ENCODE results near the gene CLK3. TPM values are rescaled to one million over a fixed set of nuclear protein-coding genes. Genes with fewer than 3 reads are reported as not detected.

CLK3 gene
- total RNA-seq, 4 donors from 2014 or later, result 96.7 to 230 (median 117) TPM

DNA sequence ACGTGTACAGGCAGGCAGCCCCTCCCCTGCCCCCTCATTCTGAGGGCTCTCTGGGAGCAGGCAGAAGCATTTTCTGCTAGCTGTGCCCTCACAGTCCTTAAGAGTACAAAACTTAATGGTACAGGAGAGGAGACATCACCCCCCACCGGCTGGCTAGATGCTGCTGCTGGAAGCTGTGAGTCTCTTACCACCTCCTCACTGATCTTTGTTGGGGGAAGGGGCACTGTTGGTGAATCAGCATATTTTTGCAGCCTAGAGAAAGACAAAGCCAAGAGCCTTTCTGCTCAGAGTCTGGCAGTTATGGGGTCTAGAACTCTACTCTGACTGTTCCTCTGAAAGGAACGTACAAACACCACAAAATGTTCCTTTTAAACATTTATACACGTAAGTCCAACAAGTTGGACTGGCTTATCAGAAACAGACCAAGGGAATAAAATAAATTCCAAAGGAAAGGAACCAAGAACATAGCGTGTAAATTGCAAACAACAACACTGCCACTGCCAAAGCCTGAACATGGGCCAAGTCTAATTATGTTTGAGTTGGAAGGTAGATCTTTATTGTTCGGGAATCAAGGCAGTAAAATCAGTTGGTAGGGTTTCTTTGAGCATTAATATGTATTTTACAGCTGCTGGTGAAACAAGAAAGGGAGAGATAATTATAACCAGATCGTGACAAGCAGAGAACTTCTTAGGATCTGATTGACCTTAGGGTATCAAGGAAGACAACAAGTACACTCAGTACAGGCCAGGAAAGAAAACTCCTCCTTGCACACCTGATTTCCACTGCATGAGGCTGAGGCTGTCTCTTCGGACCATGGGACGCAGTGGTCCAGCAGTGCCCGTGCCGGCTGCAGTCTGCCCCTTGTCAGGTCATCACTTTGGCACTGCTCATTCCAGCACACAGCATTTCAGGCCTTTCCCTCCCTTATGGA, 27.4 kb downstream of the CLK3 start:
- 25 to 26% methylated on average over 11 of the region's 11 CpGs for WGBS, 2 donors
- no peak overlapping the region for H3K4me3 ChIP-seq (ENCODE audit: low read depth, poor library complexity, severe bottlenecking)
- peak in 1 of 2 donors; percentile 58 for DNase-seq (ENCODE audit: low spot score in 2 of 2)
- intact Hi-C loops (cut with DNase I; ENCODE audit: low total_unique reads), result no loop called here
- no peak for TF ChIP-seq POLR2A (IDR thresholded peaks at IDR 0.05)
- TF ChIP-seq, protein P1, sequence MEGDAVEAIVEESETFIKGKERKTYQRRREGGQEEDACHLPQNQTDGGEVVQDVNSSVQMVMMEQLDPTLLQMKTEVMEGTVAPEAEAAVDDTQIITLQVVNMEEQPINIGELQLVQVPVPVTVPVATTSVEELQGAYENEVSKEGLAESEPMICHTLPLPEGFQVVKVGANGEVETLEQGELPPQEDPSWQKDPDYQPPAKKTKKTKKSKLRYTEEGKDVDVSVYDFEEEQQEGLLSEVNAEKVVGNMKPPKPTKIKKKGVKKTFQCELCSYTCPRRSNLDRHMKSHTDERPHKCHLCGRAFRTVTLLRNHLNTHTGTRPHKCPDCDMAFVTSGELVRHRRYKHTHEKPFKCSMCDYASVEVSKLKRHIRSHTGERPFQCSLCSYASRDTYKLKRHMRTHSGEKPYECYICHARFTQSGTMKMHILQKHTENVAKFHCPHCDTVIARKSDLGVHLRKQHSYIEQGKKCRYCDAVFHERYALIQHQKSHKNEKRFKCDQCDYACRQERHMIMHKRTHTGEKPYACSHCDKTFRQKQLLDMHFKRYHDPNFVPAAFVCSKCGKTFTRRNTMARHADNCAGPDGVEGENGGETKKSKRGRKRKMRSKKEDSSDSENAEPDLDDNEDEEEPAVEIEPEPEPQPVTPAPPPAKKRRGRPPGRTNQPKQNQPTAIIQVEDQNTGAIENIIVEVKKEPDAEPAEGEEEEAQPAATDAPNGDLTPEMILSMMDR (IDR thresholded peaks at IDR 0.05), result no peak

DNA sequence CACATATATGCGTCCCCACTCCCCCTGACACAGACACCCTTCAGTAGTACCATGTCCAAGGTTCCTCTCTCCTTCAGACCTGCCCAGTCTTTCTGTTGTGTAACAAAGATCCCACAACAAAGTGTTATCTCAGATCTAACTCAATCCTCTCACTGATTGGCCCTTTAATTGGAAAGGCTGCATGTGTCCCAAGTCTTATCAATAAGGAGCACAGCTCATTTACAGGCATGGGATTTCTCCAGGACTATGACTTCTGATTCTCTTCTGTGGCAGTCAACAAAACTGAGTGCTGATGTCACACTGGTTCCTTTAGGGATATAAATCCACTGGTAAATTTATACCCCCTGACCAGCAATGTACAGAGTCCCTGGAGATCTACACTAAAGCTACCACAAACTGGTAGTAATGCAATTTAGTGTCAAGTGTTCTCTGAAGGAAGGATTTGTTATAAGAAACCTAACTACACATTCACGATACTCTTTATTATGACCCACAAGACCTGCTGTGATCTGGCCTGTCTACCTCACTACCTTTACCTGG, 28.1 kb downstream of the CLK3 start:
- no peak overlapping the region for H3K4me3 ChIP-seq (ENCODE audit: low read depth, poor library complexity, severe bottlenecking)
- intact Hi-C loops (cut with DNase I; ENCODE audit: low total_unique reads), result no loop called here
- WGBS, 2 donors, result 79 to 89% methylated on average over 2 of the region's 2 CpGs
- no peak for DNase-seq (ENCODE audit: low spot score in 2 of 2)
- TF ChIP-seq, protein P1 (IDR thresholded peaks at IDR 0.05), result no peak
- TF ChIP-seq POLR2A (IDR thresholded peaks at IDR 0.05), result no peak

DNA sequence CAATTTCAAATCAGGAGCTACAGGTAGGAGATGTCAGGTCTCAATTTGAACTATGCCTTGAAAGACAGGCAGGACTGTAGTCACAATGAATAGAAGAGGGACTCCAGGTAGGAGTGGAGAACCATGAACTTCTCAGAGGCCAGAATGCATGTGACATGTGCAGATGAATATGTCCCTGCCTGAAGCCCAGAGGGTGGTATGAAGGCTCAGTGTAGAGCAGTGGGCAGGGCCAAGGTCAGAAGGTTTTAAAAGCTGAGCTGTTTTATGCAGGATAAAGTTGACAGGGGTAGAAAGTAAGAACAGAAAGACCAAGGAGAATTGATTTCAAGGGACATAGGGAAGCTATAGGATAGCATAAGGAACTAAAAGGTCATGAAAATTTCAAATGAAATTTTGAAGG, 30.8 kb downstream of the CLK3 start:
- peak in 1 of 2 donors; percentile 25 for DNase-seq (ENCODE audit: low spot score in 2 of 2)
- TF ChIP-seq, protein P1 (IDR thresholded peaks at IDR 0.05), result no peak
- TF ChIP-seq POLR2A (IDR thresholded peaks at IDR 0.05), result no peak
- intact Hi-C loops (cut with DNase I; ENCODE audit: low total_unique reads), result no loop called here
- H3K4me3 ChIP-seq (ENCODE audit: low read depth, poor library complexity, severe bottlenecking), result no peak overlapping the region

DNA sequence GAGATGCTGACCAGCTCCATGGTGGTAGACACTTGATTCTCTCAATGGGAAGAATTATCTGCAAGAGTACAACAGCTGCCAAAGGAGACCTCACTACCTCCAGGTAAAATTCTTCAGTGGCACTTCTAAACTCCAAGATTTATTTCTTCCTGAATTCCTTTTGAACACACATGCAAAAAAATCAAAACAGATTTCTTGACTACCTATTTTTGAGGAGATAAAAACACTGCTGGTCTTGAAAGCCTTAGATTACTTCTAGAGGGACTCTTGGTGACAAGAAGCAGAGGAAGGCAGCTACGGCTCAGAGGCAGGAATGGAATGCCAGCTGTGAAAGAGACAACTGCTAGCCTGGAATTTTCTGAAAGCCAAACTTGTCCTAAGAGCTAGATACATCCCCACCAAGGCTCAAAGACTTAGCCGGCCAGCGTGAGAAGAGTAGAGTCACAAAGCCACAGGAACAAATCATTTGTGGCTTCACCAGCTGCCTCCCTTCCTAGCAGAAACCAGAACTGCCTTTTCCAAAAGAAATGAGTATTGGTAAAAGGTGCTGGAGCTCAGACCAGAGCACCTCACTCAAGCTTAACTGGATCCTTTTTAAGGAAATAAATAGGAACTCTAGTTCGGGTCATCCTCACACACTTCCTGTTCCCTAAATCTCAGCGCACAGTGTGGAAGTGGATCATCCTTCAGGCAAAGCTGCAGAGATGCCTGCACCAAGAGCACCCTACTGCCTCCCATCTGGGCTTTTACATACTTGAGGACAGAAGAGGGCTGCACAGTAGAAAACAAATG, 32.6 kb downstream of the CLK3 start:
- intact Hi-C loops (cut with DNase I; ENCODE audit: low total_unique reads), result no loop called here
- DNase-seq (ENCODE audit: low spot score in 2 of 2), result peak in 1 of 2 donors; percentile 76

DNA sequence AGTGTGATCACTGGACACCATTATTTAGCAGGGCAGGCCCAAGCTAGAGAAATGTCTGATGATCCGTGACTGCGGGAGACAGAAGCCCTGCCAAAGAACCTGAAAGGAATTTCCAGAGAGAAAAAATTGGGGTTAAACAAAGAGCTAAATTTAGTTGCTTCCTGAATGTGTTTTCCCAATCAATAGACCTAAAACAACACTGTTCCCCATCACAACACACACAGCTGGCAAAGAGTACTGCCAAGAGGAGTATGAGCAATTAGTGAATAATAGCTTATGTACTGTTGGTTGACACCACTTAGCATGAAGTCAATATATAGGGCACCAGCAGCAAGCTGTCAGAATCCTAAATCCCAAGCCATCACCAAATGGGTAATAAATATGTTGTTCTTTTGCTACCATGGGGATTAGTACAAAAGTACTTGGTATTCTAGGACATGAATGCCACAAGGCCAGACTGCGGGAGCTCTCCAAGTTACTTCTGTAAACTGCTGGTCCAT, 35.7 kb downstream of the CLK3 start:
- WGBS, 2 donors, result 76 to 78% methylated on average over 3 of the region's 3 CpGs
- DNase-seq (ENCODE audit: low spot score in 2 of 2), result peak in 1 of 2 donors; percentile 31
- TF ChIP-seq, protein P1 (IDR thresholded peaks at IDR 0.05), result no peak
- TF ChIP-seq POLR2A (IDR thresholded peaks at IDR 0.05), result no peak
- no peak overlapping the region for H3K4me3 ChIP-seq (ENCODE audit: low read depth, poor library complexity, severe bottlenecking)
- intact Hi-C loops (cut with DNase I; ENCODE audit: low total_unique reads), result no loop called here

More for the DNA sequence above, 32.6 kb downstream of the CLK3 start:
- no peak for TF ChIP-seq POLR2A (IDR thresholded peaks at IDR 0.05)
- TF ChIP-seq, protein P1 (IDR thresholded peaks at IDR 0.05), result no peak
- no peak overlapping the region for H3K4me3 ChIP-seq (ENCODE audit: low read depth, poor library complexity, severe bottlenecking)
- WGBS, 2 donors, result 71 to 74% methylated on average over 5 of the region's 5 CpGs
